ENCODE results near the gene HMG20B. TPM values are rescaled to one million over a fixed set of nuclear protein-coding genes. Genes with fewer than 3 reads are reported as not detected.

The HMG20B gene
- total RNA-seq, 1 donor from 2014 or later = 100 TPM

DNA sequence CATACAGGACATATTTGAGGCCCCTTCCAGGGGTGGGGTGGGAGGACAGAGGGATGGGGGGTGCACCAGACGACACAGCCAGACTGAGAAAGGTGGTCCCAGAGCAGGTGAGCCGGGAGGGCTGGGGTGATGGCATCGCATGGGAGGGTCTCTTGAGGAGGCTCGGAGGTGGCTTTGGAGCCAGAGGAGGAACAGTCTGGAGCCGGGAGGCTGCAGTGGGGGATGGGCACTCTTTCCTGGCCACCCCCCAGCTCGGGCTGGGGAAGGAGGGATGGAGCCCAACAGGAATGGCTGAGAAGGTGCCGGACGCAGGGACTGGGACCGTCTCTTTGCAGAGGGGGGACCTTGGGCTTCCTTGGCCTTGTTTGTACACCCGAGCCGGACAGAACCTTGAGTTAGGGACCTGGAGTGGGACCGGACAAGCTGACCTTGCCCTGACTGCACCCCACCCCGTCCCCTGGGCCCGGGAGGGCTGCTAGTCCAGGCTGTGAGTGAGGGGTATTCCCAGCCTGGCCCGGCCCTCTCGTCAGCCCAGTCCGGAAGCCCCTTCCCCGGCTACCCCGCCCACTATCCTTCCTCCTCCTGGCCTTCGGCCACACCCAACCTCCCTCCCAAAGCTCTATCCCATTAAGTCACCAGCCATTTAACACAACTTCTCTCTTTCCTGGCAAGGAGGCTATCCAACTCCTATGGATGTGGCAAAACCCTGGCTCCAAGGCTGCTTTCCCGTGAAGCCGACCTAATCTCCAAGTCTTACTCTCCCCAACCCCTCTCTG is 34.7 kb downstream of the HMG20B start:
- no peak for DNase-seq (ENCODE audit: low spot score)

DNA sequence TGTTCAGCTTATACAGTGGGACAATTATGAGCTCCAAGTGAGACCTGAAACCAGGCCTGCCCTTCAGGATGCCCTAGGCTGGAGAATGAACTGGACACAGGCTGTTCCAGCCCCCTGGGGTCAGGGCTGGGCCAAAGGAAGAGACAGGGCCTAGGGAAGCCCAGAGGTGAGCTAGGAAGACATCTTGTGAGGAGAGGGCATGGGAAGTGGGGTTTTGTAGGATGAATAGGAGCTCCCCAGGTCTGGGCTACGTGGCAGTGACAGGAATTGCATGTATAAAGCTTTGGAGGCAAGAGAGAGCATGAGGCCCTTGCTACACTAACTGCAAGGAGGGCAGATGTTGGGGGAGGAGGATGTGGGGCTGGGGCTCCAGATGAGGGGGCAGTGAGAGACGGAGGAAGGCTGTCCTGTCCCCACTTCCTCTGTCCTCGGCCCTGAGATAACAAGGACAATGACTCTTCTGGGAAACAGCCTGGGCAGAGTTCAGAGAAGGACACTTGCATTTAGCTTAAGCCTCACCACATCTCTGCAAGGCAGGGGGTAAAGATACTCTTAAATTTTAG is 35.4 kb downstream of the HMG20B start:
- no peak for DNase-seq (ENCODE audit: low spot score)

DNA sequence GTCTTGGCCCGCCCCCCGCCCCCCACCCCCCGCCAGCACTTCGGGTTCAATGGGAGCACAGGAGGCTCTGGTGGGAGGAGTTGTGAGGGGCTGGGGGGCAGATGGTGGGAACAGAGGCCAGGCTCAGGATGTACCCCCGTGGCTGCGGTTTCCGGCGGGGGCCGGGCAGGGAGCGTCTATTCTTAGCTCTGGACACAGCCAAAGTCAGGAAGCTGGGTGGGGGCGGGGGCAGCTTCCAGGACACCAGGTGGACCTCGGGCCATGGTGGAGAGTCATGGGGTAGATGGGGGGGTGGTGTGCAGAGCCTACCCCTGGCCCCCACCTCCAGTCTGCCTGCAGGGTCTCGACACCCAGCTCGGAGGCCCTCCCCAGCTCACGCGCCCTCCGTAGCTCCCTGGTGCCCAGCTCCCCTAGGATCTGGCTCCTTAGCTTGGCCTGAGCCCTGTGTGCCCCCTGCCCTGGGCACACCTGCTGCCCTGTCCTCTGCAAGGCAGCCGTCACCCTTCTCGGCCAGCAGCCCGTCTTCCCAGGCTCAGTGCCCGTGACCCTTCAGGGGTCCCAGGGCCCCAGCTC is 36.1 kb downstream of the HMG20B start:
- no peak for DNase-seq (ENCODE audit: low spot score)

DNA sequence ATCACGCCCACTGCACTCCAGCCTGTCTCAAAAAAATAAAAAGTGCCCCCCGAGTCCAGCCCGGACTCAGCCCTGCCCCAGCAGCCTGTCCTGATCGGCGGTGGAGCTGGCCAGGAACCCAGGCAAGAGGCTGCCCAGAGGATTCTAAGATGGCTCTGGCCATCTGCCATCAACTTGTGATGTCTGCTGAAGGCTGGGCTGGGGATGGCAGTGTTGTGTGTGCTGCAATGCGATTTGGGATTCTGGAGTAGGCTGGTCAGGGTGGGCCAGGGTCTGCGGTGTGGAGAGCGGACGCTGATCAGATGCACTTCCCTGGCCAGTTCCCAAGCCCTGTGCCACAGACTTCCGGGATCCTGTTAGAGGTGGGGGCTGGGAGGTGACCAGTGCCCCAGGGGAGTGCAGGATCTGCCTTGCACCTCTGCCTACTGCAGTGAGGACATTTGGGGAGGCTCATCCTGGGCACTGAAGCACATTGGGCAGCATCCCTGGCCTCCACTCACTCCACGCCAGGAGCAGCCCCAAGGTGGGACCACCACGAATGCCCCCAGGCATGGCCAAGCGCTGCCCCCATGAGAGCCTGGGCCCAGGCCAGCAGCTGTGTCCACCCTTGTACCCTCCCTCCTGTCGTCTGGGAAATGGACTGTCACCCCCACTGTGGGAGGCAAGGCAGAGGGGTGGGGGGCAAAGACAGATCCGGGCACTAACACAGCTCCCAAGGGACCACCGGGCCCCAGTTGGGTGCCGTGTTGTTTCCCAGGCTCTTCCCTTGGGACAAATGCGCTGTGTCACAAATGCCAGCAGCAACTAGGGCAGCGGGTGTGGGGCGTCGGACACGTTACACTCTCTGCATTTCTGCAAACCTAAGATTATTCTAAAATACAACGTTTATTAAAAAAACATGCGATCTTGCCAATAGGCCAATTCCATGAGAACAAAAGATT is 37.3 kb downstream of the HMG20B start:
- no peak for DNase-seq (ENCODE audit: low spot score)

DNA sequence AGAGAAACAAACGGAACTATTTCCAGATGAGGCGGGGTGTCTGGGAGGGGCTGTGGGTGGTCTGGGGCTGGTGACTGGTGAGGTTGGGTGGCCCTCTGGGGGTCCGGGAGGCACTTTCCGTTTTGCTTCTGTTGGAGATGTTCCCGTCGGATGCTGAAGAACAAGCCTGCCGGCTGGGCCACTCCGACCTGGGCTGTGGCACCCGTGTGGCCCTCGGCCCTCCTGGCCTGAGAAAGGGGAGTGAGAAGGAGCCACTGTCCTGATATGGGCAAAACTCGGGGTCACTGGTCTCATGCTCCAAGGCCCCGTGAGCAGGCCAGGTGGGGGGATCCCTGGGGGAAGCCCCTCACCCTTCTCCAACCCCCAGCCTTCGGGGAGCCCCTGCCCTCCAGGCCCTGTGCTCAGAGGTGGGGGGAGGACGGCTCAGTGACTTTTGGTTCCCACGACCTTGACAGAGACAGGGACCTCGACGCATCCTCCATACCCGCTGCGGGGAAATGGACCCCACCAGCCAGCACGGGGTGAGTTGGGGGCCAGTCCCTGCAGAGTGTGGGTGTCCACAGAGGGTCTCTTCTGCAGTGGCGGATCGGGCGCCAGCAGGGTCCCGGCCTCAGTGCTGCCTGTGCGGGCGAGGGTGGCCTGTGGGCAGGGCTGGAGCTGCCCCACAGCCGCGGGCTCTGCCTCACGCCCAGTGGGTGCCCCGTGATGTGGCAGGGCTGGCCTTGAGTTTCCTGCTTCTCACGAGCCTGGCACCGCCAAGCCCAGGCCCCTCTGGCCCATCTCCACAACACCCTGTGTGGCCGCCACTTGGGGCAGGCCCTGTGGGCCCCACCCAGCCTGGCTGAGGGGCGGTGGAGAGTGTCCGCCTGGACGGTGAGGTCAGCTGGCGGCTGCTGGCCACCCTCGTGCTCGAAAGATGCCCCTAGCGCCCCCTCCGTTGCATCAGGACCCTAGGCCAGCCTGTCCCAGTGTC is 38.3 kb downstream of the HMG20B start:
- DNase-seq (ENCODE audit: low spot score) = no peak

DNA sequence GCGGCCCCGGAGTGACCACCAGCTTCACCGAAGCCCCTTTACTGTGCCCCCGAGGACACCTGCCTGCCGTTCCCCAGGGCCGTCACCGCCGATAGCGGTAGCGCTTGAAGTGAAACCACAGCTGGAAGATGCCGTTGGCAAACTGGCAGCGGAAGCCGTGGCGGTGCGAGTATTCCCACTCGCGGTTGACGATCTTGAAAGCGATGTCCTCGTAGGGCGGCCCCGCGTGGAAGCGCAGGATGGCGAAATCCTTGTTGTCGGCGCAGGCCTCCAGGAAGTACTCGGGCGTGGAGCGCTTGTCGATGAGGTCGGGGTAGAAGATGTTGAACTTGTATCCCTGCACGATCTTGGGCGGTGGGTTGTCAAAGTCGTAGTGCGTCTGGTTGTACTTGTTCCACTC is 39.1 kb downstream of the HMG20B start:
- DNase-seq (ENCODE audit: low spot score) = no peak

DNA sequence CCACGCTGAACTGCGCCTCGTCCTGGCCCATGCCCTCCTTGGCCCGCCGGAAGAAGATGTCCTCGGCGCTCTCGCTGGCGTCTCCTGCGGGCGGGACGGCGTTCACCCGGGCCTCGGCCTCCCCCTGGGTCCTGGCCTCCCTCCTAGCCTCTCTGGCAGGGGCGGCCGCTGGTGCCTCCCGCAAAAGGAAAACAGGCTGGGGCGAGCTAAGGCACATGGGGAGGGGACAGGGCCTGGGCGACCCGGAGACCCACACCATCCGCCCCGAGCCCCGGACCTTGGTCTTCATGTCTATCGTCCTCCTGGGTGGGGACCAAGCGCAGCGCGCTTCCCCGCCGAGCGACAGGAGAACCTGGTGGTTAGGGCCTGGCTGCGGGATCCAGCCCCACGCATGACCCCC is 39.6 kb downstream of the HMG20B start:
- DNase-seq (ENCODE audit: low spot score) = no peak

DNA sequence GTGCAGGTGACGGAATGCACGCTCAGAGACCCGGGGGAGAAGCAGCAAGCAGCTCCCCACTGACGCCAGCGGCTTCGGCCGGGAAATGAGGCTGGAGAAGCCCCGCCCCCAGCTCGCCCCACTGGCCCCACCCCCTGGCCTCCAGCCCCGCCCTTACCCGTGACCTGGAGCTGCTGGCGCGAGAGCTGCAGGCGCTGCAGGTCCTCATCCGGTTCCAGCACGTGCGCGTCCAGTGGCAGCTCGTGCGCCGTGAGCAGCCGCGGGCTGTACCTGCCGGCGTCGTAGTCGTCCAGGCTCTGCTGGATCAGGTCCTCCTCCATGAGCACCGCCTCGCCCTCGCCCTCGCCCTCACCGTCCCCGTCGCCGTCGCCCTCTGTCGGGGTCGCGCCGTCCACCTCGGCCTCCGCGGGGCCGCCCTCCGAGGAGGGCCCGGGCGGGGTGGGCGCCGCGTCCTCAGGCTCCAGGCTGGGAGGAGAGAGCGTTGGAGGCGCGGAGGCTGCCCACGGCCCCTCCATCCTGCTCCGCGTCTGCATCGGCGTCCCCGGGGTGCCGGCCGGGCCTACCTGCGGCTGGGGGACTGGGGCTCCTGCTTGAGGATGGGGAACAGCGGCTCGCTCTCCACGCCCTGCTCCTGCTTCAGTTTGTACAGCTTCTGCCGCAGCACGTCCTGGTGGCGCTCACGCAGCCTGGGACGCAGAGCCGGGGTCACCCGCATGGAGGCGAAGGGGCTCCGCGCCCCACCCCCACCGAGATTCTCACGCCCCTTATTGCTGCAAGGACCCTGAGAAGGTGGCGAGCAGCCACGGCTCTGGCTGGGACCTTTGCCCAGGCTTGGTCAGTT is 40.4 kb downstream of the HMG20B start:
- DNase-seq (ENCODE audit: low spot score) = no peak

DNA sequence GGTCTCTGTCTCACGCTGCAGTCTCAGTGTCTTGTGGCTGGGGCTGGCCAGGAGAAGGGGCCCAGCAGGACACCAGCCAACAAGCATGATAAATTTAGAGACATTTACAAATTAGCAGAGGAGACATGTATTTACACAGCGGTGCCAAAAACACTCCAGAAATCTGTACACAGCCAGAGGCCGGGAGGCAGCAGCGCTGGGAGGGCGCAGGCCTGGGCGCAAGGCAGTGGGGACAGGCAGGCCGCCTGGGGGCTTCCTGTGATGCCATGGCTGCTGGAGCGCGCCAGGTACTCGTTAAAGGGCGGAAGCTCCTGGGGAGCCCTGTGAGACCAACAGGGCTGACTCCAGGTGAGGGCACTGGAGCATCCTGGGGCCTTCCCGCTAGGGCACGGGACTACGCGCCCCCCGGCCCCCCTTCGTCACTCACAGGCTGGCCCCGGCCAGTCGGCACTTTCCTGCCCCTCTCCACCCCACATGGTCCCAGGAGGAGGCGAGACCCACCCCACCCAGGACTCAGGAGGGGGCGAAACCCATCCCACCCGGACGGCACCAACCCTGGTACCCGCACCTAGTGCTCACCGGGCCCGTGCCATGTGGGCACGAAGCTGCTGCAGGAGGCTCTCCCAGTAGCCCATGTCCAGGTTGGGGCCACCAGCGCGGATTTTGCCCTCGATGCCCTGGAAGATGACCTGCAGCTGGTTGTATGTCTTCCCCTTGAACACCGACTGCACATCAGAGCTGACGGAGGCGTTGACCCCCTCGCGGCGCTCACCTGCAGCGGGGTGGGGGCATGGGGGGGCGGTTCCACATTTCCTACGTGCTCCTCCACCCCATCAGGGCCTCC is 41.3 kb downstream of the HMG20B start:
- no peak for DNase-seq (ENCODE audit: low spot score)

DNA sequence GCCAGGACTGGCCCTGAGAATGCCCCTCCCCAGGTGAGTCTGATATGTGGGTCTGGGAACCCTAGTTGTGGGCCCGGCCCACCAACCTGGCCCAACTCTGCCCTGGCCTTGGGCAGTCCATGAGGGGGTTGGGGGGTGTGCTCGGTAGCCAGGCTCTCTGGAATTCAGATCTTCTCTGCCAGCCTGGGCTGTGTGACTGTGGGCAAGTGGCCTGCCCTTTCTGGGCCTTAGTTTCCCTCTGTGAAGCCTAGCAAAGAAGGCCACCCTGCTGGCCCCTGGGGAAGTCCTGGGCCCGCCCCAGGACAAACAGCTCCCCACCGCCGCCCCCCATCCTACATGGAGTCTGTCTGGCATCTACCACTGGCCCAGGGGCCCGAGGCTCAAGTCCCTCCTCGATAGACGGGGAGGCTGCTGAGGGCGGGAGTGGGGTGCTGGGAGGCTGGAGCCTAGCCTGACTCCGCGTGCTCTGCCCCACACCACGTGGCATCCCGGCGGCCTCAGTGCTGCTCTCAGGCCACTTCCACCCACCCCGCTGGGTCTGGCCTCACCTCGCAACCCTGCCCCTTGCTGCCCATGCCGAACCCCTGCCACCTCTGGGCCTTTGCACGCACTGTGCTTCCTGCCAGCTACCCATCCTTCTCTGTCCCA is 42.2 kb downstream of the HMG20B start:
- DNase-seq (ENCODE audit: low spot score) = no peak

DNA sequence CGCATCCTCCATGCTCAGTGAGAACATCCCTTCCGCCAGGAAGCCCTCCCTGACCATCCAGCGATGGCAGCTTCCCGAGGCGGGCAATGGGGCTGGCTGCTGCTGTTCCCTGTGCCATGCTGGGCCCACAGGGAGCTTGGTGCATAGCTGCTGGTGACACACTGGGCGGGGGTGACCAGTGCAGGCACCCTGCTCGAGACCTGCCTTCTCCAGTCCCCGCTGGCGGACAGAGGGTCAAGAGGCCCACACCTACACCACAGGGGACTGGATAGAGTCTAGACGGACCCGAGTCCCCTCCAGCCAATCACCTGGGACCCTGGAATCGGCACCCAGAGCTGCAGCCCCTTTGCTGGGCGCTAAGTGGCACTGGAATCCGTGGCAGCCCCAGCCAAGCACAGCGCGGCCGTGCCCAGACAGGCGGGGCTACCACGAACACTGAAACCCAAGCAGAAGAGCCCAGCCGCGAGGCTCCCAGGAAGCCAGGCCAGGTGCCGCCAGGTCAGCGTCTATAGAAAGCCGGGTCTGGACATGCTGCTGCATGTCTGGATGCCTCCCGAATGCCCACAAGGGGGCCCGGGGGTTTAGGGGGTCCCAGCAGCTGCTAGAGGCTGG is 42.9 kb downstream of the HMG20B start:
- no peak for DNase-seq (ENCODE audit: low spot score)

DNA sequence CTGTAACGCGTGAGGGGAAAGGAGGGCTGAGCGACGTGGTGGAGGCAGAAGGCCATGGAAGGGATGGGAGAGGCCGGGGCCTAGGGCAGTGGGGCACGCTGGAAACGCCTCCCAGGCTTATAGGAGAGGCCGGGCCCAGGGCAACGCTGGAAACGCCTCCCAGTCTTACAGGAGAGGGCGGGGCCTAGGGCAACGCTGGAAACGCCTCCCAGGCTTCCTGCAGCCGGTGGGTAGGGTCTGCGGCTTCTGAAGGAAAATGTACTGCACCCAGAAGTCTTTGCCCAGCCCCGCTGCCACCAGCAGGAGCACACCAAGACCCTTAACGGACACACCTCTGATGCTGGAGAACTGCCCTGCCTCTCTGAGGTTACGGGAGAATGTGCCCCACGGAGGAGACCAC is 44.7 kb downstream of the HMG20B start:
- no peak for DNase-seq (ENCODE audit: low spot score)

DNA sequence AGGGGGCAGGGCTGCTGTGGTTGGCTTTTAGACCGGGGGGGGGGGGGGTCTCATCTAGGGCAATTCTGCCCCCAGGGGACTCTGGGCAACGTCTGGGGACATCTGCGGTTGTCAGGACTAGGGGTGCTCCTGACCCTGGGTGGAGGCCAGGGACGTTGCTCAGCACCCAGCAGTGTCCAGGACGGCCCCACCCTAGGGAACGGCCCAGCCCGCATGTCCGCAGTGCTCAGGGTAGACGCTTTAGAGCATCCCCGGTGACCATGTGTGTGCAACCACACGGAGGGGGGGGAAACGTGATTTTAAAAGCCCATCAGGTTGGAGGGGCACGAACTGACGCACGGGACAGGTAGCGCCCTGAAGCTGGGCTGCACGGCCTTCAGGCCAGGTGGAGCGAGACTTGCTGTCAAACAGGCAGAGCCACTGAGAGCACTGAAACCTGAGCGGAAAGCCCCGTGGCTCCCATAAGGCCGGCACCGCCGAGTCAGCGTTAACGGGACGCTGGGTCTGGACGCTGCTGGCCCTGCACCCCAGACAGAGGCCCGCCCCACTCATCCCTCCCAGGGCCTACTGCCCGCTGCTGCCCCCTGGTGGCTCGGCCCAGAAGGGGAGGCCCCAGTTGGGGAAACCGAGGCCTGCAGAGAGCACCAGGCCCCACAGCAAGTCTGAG is 45.5 kb downstream of the HMG20B start:
- peak; percentile 57 for DNase-seq (ENCODE audit: low spot score)

DNA sequence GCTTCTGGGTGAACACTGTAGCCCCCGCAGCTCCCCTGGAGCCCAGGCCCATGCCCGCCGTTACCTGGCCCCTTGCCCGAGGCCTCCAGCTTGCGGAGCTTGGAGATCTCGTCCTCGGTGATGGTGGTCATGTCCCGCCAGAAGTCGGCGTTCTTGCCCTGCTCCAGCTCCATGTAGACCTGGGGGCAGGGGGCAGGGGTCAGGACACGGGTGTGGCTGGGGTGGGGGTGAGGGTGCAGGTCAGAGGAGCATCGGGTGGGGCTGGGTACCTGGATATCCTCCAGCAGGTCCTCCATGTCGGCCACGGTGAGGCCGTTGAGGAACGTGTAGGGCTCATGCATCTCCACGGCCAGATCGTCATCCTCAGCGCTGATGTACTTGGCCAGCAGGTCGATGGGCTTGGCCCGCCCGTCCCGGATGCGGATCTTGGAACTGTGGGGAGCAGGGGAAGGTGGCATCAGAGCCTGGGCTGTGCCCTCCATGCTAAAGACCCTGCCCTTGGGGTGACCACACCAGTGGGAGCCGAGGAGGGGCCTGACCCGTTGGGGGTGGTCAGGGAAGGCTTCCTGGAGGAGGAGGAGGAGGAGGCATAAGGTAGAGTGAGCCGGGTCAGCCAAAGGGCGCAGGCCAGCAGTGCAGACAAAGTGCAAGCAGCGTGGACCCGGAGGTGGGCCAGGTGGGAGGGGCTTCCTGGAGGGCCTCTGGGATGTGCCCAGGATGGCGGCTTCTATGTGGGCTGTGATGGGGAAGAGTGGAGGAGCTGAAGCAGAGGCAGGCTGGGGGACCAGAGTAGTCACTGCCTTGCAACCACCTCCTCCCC is 46.3 kb downstream of the HMG20B start:
- DNase-seq (ENCODE audit: low spot score) = no peak

DNA sequence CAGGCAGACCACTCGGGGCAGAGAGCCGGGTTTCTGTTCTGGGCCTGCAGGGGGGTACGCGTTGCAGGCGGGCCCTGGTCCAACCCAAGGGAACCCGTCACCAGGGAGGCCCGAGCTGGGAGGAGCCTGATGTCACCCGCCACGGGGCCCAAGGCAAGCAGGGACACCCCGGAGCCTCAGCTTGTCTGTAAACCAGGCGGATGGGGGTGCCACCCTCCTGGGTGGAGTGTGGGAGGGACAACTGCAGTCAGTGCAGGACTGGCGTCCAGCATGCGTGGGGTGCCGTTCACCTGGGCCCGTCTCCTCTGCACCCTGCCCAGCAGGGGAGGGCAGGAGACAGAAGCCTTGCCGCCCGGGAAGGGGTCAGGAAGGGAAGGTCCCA is 46.9 kb downstream of the HMG20B start:
- no peak for DNase-seq (ENCODE audit: low spot score)

DNA sequence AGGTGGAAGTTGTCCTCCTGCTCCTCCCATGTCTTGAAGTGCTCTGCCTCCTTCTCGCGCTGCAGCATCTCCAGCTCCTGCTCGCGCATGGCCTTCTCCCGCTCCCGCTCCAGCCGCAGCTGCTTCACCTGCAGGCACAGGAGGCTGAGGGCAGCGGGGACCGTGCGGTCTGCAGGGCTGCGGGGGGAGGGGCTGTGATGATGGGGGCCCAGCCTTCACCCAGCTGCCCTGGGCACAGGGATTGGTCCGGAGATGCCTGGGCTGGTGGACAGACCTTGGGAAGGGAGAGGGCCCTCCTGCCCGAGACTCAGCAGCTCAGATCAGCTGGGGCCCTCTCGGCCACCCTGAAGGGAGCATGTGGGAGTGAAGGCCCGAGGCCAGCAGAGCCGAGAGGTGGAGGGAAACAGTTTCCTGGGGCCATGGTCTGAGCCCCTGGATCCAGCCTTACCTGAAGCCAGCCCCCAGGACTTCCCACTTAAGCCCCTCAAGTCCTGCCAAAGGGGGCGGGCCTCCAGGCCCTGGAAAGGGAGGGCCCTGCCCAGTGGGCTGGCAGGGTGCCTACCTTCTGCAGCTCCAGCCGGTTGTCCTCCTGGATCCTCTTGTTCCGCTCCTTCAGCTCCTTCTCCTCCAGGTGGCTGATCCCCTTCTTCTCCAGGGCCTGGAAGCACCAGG is 47.5 kb downstream of the HMG20B start:
- no peak for DNase-seq (ENCODE audit: low spot score)

Data from mucosa of gallbladder (tissue), 1 donor.